Transverse colon (tissue), 4 donors: ENCODE measurements around the gene EEFSEC. TPM values are rescaled to one million over a fixed set of nuclear protein-coding genes. Genes with fewer than 3 reads are reported as not detected.

ENCODE experiments used
- DNase-seq: peaks from one replicate; pipeline ENCODE4 v3.0.0-alpha.2; 2019
- H3K27ac ChIP-seq, 4 donors: fragments of 200-600 bp; sonication (generic); 2 replicates each; pipeline ENCODE4 v1.5.1; 2016 to 2018; ENCODE audit warnings: inconsistent platforms in 4 of 4
- H3K27me3 ChIP-seq: fragments of 200-600 bp; sonication (generic); 2 replicates; pipeline ENCODE4 v1.5.1; 2017; ENCODE audit warnings: inconsistent platforms
- H3K36me3 ChIP-seq, 4 donors: fragments of 200-600 bp; sonication (generic); 2 replicates each; pipeline ENCODE4 v1.5.1; 2017 to 2019; ENCODE audit warnings: inconsistent platforms in 4 of 4
- H3K4me1 ChIP-seq, 4 donors: fragments of 200-600 bp; sonication (generic); 2 replicates each; pipeline ENCODE4 v1.5.1; 2017 to 2020; ENCODE audit warnings: inconsistent platforms in 4 of 4
- H3K4me3 ChIP-seq, 4 donors: fragments of 200-600 bp; sonication (generic); 1 replicate in 1 of 4; 2 replicates in 3 of 4; pipeline versions ENCODE4 v1.5.1 to v1.6.1; 2017 to 2019; ENCODE audit warnings: inconsistent platforms in 4 of 4
- H3K9me3 ChIP-seq, 2 donors: fragments of 200-600 bp; sonication (generic); 2 replicates each; pipeline ENCODE4 v1.5.1; 2017 to 2019; ENCODE audit warnings: inconsistent platforms in 2 of 2
- CTCF ChIP-seq, 5 experiments: fragments of 200-600 bp in 3 of 5; fragments of 450-650 bp in 2 of 5; sonication (generic) in 3 of 5; IDR thresholded peaks; 1 replicate in 2 of 5; 2 replicates in 3 of 5; pipeline ENCODE4 v1.5.1; 2016 to 2017; ENCODE audit warnings: antibody characterized with exemption in 5 of 5, inconsistent platforms in 3 of 5, mild to moderate bottlenecking in 2 of 5, moderate library complexity in 1 of 5
- EP300 ChIP-seq: sonication (generic); formaldehyde crosslinking; IDR thresholded peaks from one replicate; pipeline ENCODE4 v1.6.1; 2017; ENCODE audit warnings: antibody characterized with exemption, low read depth
- POLR2A ChIP-seq: fragments of 450-650 bp; IDR thresholded peaks from one replicate; pipeline ENCODE4 v1.6.1; 2016; ENCODE audit warnings: antibody characterized with exemption, mild to moderate bottlenecking, moderate library complexity
- POLR2AphosphoS5 ChIP-seq, 3 donors: sonication (generic); formaldehyde crosslinking; IDR thresholded peaks; one replicate each; pipeline ENCODE4 v1.6.1; 2016; ENCODE audit warnings: antibody characterized with exemption in 3 of 3
- WGBS, 2 donors: methylation state at CpG; one replicate each; pipeline ENCODE4 v1.1.5; 2018; ENCODE audit warnings: low coverage in 1 of 2; 5-methylcytosine and 5-hydroxymethylcytosine counted together
- in situ Hi-C, 4 donors: fragments of 200-750 bp; cut with MboI; loops; one replicate each; pipeline versions ENCODE4 v1.15.0 to v1.15.1; 2017; ENCODE audit warnings: low sequenced_read_pairs in 3 of 4, low pct_ligation_motif_present in 1 of 4, low pct_unique_long_range_greater_than_20kb in 1 of 4
- intact Hi-C: fragments of 100-400 bp; cut with DNase I; formaldehyde crosslinking; loops from one replicate; pipeline ENCODE4 v1.15.1; 2023; ENCODE audit warnings: low total_unique reads
- total RNA-seq, 4 donors: library from RNA; depleted of rRNA; stranded (reverse); fragments of >200 nt; gene quantifications; one replicate each; pipeline ENCODE4 v1.1.0, GENCODE V29; 2016

Gene EEFSEC
- total RNA-seq, 4 donors from 2014 or later: 10.3 to 16.8 (median 14.2) TPM

- TF ChIP-seq CTCF (IDR thresholded peaks at IDR 0.05) (no peak), POLR2AphosphoS5 (IDR thresholded peaks at IDR 0.05) (no peak), POLR2A (no peak), EP300 (no peak)
- Histone ChIP-seq H3K4me1 (no peaks in the 10 kb centered on the region), H3K36me3 (no peaks in the 10 kb centered on the region), H3K4me3 (no peak overlapping the region), H3K9me3 (no peaks in the 10 kb centered on the region), H3K27ac (no peak overlapping the region), H3K27me3 (no peaks in the 10 kb centered on the region)
- in situ Hi-C loops: no loop called here
- intact Hi-C loops: no loop called here
- WGBS, 2 donors: 60 to 81% methylated on average over 1 to 16 of the region's 16 CpGs
- DNase-seq: no peak
Measured at GRCh38 chr3:128408693-128409623, 255.7 kb downstream of the EEFSEC start.

GRCh38 chr3:128409624-128410581, 256.6 kb downstream of the EEFSEC start:
- Histone ChIP-seq H3K27ac (no peak overlapping the region), H3K4me1 (no peaks in the 10 kb centered on the region), H3K36me3 (no peaks in the 10 kb centered on the region), H3K4me3 (no peak overlapping the region), H3K27me3 (no peaks in the 10 kb centered on the region), H3K9me3 (no peaks in the 10 kb centered on the region)
- TF ChIP-seq POLR2AphosphoS5 (IDR thresholded peaks at IDR 0.05): no peak
- TF ChIP-seq CTCF (IDR thresholded peaks at IDR 0.05): no peak
- TF ChIP-seq POLR2A: no peak
- TF ChIP-seq EP300: no peak
- intact Hi-C loops (no loop called here), in situ Hi-C loops (no loop called here)
- WGBS, 2 donors: 89% methylated on average over 18 of the region's 18 CpGs; no CpG with 5 or more reads in 1 of the 2 donors
- DNase-seq: no peak

- in situ Hi-C loops: no loop called here
Measured at GRCh38 chr3:128410669-128411573, 257.6 kb downstream of the EEFSEC start.

More at GRCh38 chr3:128410669-128411573, 257.6 kb downstream of the EEFSEC start:
- TF ChIP-seq POLR2AphosphoS5 (IDR thresholded peaks at IDR 0.05) (no peak), POLR2A (no peak), CTCF (IDR thresholded peaks at IDR 0.05) (no peak), EP300 (no peak)
- Histone ChIP-seq H3K36me3 (no peaks in the 10 kb centered on the region), H3K27ac (no peak overlapping the region), H3K4me1 (no peaks in the 10 kb centered on the region), H3K27me3 (no peaks in the 10 kb centered on the region), H3K9me3 (no peaks in the 10 kb centered on the region), H3K4me3 (no peak overlapping the region)
- intact Hi-C loops: no loop called here
- no peak for DNase-seq
- WGBS, 2 donors: 93% methylated on average over 25 of the region's 29 CpGs; no CpG with 5 or more reads in 1 of the 2 donors
